GM12892 (cell line): ENCODE data around the gene PREB.

Source experiments
- POLR2A ChIP-seq: IDR thresholded peaks from 2 replicates; pipeline ENCODE4 v1.6.1; 2011; ENCODE audit warnings: low read depth, low read length, control low read depth
- POLR2AphosphoS5 ChIP-seq: IDR thresholded peaks from 2 replicates; pipeline ENCODE4 v1.6.1; 2011; ENCODE audit warnings: low read depth, low read length, control low read depth
- TAF1 ChIP-seq: IDR thresholded peaks from 2 replicates; pipeline ENCODE4 v1.6.1; 2011; ENCODE audit warnings: low read depth, mild to moderate bottlenecking, control low read depth, low read length, borderline replicate concordance

- TF ChIP-seq POLR2A, result peak; percentile 85
- peak; percentile 85 for TF ChIP-seq POLR2AphosphoS5
- peak; percentile 22; the same call in 1 of the 2 replicates for TF ChIP-seq TAF1
Observed at GRCh38 chr2:27133905-27134780, at the start of gene PREB.
